GM12864 (cell line): ENCODE measurements around the gene VEZT.
"Not testable (repeated sequence)": the region's sequence is repeated elsewhere in the genome, so short reads cannot be mapped to it uniquely, and the experiment has no call there.

Experiments used
- DNase-seq: peaks from one replicate; pipeline ENCODE4 v3.0.0-alpha.2; 2011; ENCODE audit warnings: low read depth
- H3K4me3 ChIP-seq: 2 replicates; pipeline ENCODE4 v1.5.1; 2011; ENCODE audit warnings: mild to moderate bottlenecking, low read depth, low read length, control low read depth
- CTCF ChIP-seq: IDR thresholded peaks from 2 replicates; pipeline ENCODE4 v1.5.1; 2011; ENCODE audit warnings: low read depth, mild to moderate bottlenecking, moderate library complexity, low read length, control low read depth, inconsistent platforms; ENCODE audit errors: missing control alignments

Gene VEZT

GRCh38 chr12:95230313-95230712 is 12.7 kb downstream of the VEZT start:
- H3K4me3 ChIP-seq, result no peak overlapping the region
- DNase-seq, result no peak
- no peak for TF ChIP-seq CTCF

- TF ChIP-seq CTCF, result no peak
- no peak overlapping the region for H3K4me3 ChIP-seq
Measured at GRCh38 chr12:95231190-95231589, 13.6 kb downstream of the VEZT start.

GRCh38 chr12:95234187-95234586 is 16.6 kb downstream of the VEZT start:
- DNase-seq, H3K4me3 ChIP-seq: not testable (repeated sequence)

More at GRCh38 chr12:95231190-95231589, 13.6 kb downstream of the VEZT start:
- no peak for DNase-seq

- DNase-seq, H3K4me3 ChIP-seq: not testable (repeated sequence)
Measured at GRCh38 chr12:95235621-95236020, 18.0 kb downstream of the VEZT start.

- no peak for TF ChIP-seq CTCF
- no peak for DNase-seq
- no peak overlapping the region for H3K4me3 ChIP-seq
Measured at GRCh38 chr12:95237315-95237714, 19.7 kb downstream of the VEZT start.

GRCh38 chr12:95238150-95238549 is 20.5 kb downstream of the VEZT start:
- no peak overlapping the region for H3K4me3 ChIP-seq
- no peak for TF ChIP-seq CTCF
- no peak for DNase-seq

GRCh38 chr12:95239216-95239615 is 21.6 kb downstream of the VEZT start:
- DNase-seq, result no peak
- H3K4me3 ChIP-seq, result no peak overlapping the region
- TF ChIP-seq CTCF, result no peak

GRCh38 chr12:95239835-95240234 is 22.2 kb downstream of the VEZT start:
- not testable (repeated sequence) for H3K4me3 ChIP-seq

GRCh38 chr12:95240556-95240955 is 22.9 kb downstream of the VEZT start:
- H3K4me3 ChIP-seq, result no peak overlapping the region
- DNase-seq, result no peak
- no peak for TF ChIP-seq CTCF

More at GRCh38 chr12:95239835-95240234, 22.2 kb downstream of the VEZT start:
- DNase-seq, result not testable (repeated sequence)

- not testable (repeated sequence) for DNase-seq, H3K4me3 ChIP-seq
Measured at GRCh38 chr12:95241138-95241537, 23.5 kb downstream of the VEZT start.
